HepG2 (cell line): Measurements from ENCODE around the gene PRR15L. TPM values are rescaled to one million over a fixed set of nuclear protein-coding genes. Genes with fewer than 3 reads are reported as not detected.

Source experiments
- ATF7 ChIP-seq, 2 experiments: fragments of 450-650 bp in 1 of 2; sonication (generic) in 1 of 2; formaldehyde crosslinking in 1 of 2; IDR thresholded peaks; 2 replicates each; pipeline versions ENCODE4 v1.4.0 to v1.6.1; 2016 to 2020; ENCODE audit warnings: antibody characterized with exemption in 1 of 2, mild to moderate bottlenecking in 1 of 2, missing genetic modification reagents in 1 of 2
- FOXJ3 ChIP-seq: sonication (generic); formaldehyde crosslinking; IDR thresholded peaks from 2 replicates; pipeline ENCODE4 v1.4.0; 2020; ENCODE audit warnings: missing genetic modification reagents, mild to moderate bottlenecking, borderline replicate concordance
- HOXA9 ChIP-seq: sonication (generic); formaldehyde crosslinking; IDR thresholded peaks from 2 replicates; pipeline ENCODE4 v1.8.1; 2022; ENCODE audit warnings: missing genetic modification reagents, mild to moderate bottlenecking, moderate library complexity, borderline replicate concordance
- IKZF1 ChIP-seq: fragments of 450-650 bp; IDR thresholded peaks from 2 replicates; pipeline ENCODE4 v1.7.1; 2016
- KAT7 ChIP-seq: IDR thresholded peaks from 2 replicates; pipeline ENCODE4 v1.6.1; 2018; ENCODE audit warnings: borderline replicate concordance, missing compliant biosample characterization
- KDM5A ChIP-seq: fragments of 200-600 bp; sonication (generic); IDR thresholded peaks from 2 replicates; pipeline ENCODE4 v1.7.0; 2018; ENCODE audit warnings: antibody characterized with exemption, mild to moderate bottlenecking, low read length, borderline replicate concordance
- MAX ChIP-seq: IDR thresholded peaks from 2 replicates; pipeline ENCODE4 v1.6.1; 2012; ENCODE audit warnings: inconsistent platforms
- MBD4 ChIP-seq: IDR thresholded peaks from 2 replicates; pipeline ENCODE4 v1.6.1; 2012; ENCODE audit warnings: low read length, inconsistent platforms, borderline replicate concordance
- NFIC ChIP-seq: IDR thresholded peaks from 2 replicates; pipeline ENCODE4 v1.6.1; 2012; ENCODE audit warnings: mild to moderate bottlenecking, low read length, inconsistent platforms
- NR2F1 ChIP-seq, 2 experiments: fragments of 450-650 bp in 1 of 2; formaldehyde crosslinking in 1 of 2; IDR thresholded peaks; 2 replicates each; pipeline versions ENCODE4 v1.5.0 to v1.6.1; 2016 to 2020; ENCODE audit warnings: mild to moderate bottlenecking in 1 of 2, missing compliant biosample characterization in 1 of 2, missing genetic modification reagents in 1 of 2, moderate library complexity in 1 of 2
- PHF5A ChIP-seq: IDR thresholded peaks from one replicate; pipeline ENCODE4 v1.6.1; 2018; ENCODE audit warnings: low read depth, missing genetic modification reagents; ENCODE audit not compliant: unreplicated experiment
- SIX1 ChIP-seq: sonication (generic); formaldehyde crosslinking; IDR thresholded peaks from 2 replicates; pipeline ENCODE4 v1.4.0; 2020; ENCODE audit warnings: missing genetic modification reagents, borderline replicate concordance
- SOX5 ChIP-seq: IDR thresholded peaks from 2 replicates; pipeline ENCODE4 v1.6.1; 2016; ENCODE audit warnings: borderline replicate concordance
- TBX2 ChIP-seq: sonication (generic); formaldehyde crosslinking; IDR thresholded peaks from 2 replicates; pipeline ENCODE4 v1.5.0; 2020; ENCODE audit warnings: missing genetic modification reagents, mild to moderate bottlenecking, borderline replicate concordance
- THAP7 ChIP-seq: sonication (generic); formaldehyde crosslinking; IDR thresholded peaks from 2 replicates; pipeline ENCODE4 v1.8.1; 2023; ENCODE audit warnings: mild to moderate bottlenecking, missing genetic modification reagents
- ZBTB10 ChIP-seq: sonication (generic); formaldehyde crosslinking; IDR thresholded peaks from 2 replicates; pipeline ENCODE4 v1.4.0; 2020; ENCODE audit warnings: missing genetic modification reagents, borderline replicate concordance
- ZBTB3 ChIP-seq: sonication (generic); formaldehyde crosslinking; IDR thresholded peaks from 2 replicates; pipeline ENCODE4 v1.4.0; 2020; ENCODE audit warnings: low read depth, mild to moderate bottlenecking, moderate library complexity, missing genetic modification reagents, borderline replicate concordance
- ZNF256 ChIP-seq: sonication (generic); formaldehyde crosslinking; conservative IDR thresholded peaks from 2 replicates; pipeline ENCODE4 v1.4.0; 2020; ENCODE audit warnings: missing genetic modification reagents
- ZNF317 ChIP-seq: sonication (generic); formaldehyde crosslinking; IDR thresholded peaks from 2 replicates; pipeline ENCODE4 v1.5.0; 2020; ENCODE audit warnings: mild to moderate bottlenecking, missing genetic modification reagents
- ZNF7 ChIP-seq: IDR thresholded peaks from 2 replicates; pipeline ENCODE4 v1.6.1; 2016; ENCODE audit warnings: missing biosample characterization, missing genetic modification reagents
- ZNF879 ChIP-seq: sonication (generic); formaldehyde crosslinking; IDR thresholded peaks from 2 replicates; pipeline ENCODE4 v1.8.1; 2023; ENCODE audit warnings: missing genetic modification reagents
- polyA plus RNA-seq, 8 experiments: library from polyadenylated mRNA; depleted of rRNA in 3 of 8; stranded (reverse) in 7 of 8; unstranded in 1 of 8; fragments of >200 nt; fragmentation: Illumina TruSeq in 4 of 8; extraction: Trizol in 4 of 8; gene quantifications; 2 replicates each; pipeline versions ENCODE4 v1.2.1 to v1.2.3, GENCODE V29; 2011 to 2016; ENCODE audit warnings: low read depth in 4 of 8, missing spikeins in 1 of 8, mixed read lengths in 1 of 8; ENCODE audit not compliant: insufficient read depth in 1 of 8
- total RNA-seq, 5 experiments: library from RNA; depleted of rRNA; stranded (reverse); fragments of >200 nt; fragmentation: Illumina TruSeq; extraction: Trizol; gene quantifications; 2 replicates each; pipeline ENCODE4 v1.2.3, GENCODE V29; 2016; ENCODE audit warnings: low read depth in 1 of 5
- TF ChIP-seq, protein P1 (sequence below): IDR thresholded peaks from 2 replicates; pipeline ENCODE4 v1.6.1; 2016
- TF ChIP-seq, protein P2 (sequence below): sonication (generic); formaldehyde crosslinking; IDR thresholded peaks from 2 replicates; pipeline ENCODE4 v1.4.0; 2020; ENCODE audit warnings: mild to moderate bottlenecking, missing genetic modification reagents
- TF ChIP-seq, protein P3 (sequence below): sonication (generic); formaldehyde crosslinking; IDR thresholded peaks from 2 replicates; pipeline ENCODE4 v1.5.0; 2020; ENCODE audit warnings: missing genetic modification reagents

PRR15L gene
- total and polyA plus RNA-seq, 2 of the 13 experiments (the other 11 are each of a cell fraction or from before 2014, with no cell fraction given) = 0.44 to 2.0 TPM

GRCh38 chr17:47948706-47949196 is 8.9 kb downstream of the PRR15L start (continued):
- no peak for TF ChIP-seq HOXA9 (CRISPR knock-in tag)
- TF ChIP-seq NR2F1 (CRISPR knock-in tag; IDR thresholded peaks at IDR 0.05) = 0 out of 4 replicates have a peak, but pooled peaks of 1 of the 2 experiments have one; percentile 13
- peak; percentile 19 for TF ChIP-seq PHF5A (CRISPR knock-in tag)
- no peak for TF ChIP-seq ATF7 (IDR thresholded peaks at IDR 0.05)
- peak; percentile 60; the same call in 1 of the 2 replicates for TF ChIP-seq ATF7 (CRISPR knock-in tag; IDR thresholded peaks at IDR 0.05)
- TF ChIP-seq ZNF256 = no peak; the same call in 1 of the 2 replicates
- TF ChIP-seq MBD4 = no peak
- TF ChIP-seq FOXJ3 (CRISPR knock-in tag) = peak; percentile 21; the same call in 1 of the 2 replicates
- TF ChIP-seq, protein P1, sequence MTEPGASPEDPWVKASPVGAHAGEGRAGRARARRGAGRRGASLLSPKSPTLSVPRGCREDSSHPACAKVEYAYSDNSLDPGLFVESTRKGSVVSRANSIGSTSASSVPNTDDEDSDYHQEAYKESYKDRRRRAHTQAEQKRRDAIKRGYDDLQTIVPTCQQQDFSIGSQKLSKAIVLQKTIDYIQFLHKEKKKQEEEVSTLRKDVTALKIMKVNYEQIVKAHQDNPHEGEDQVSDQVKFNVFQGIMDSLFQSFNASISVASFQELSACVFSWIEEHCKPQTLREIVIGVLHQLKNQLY (CRISPR knock-in tag) = peak; percentile 58; the same call in 1 of the 2 replicates
- TF ChIP-seq SIX1 (CRISPR knock-in tag) = no peak
- TF ChIP-seq, protein P2, sequence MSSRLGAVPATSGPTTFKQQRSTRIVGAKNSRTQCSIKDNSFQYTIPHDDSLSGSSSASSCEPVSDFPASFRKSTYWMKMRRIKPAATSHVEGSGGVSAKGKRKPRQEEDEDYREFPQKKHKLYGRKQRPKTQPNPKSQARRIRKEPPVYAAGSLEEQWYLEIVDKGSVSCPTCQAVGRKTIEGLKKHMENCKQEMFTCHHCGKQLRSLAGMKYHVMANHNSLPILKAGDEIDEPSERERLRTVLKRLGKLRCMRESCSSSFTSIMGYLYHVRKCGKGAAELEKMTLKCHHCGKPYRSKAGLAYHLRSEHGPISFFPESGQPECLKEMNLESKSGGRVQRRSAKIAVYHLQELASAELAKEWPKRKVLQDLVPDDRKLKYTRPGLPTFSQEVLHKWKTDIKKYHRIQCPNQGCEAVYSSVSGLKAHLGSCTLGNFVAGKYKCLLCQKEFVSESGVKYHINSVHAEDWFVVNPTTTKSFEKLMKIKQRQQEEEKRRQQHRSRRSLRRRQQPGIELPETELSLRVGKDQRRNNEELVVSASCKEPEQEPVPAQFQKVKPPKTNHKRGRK (CRISPR knock-in tag) = 0 out of 2 replicates have a peak, but pooled peaks have one; percentile 76
- TF ChIP-seq ZBTB3 (CRISPR knock-in tag) = no peak
- no peak for TF ChIP-seq IKZF1
- TF ChIP-seq ZBTB10 (CRISPR knock-in tag) = no peak
- TF ChIP-seq THAP7 (CRISPR knock-in tag) = no peak
- TF ChIP-seq ZNF7 = no peak
- TF ChIP-seq TBX2 (CRISPR knock-in tag) = peak; percentile 8; the same call in 1 of the 2 replicates
- TF ChIP-seq ZNF879 (CRISPR knock-in tag) = no peak
- TF ChIP-seq ZNF317 (CRISPR knock-in tag) = peak; percentile 40; the same call in 1 of the 2 replicates
- TF ChIP-seq MAX = peak; percentile 86
- no peak for TF ChIP-seq NFIC
- TF ChIP-seq KDM5A = no peak
- TF ChIP-seq, protein P3, sequence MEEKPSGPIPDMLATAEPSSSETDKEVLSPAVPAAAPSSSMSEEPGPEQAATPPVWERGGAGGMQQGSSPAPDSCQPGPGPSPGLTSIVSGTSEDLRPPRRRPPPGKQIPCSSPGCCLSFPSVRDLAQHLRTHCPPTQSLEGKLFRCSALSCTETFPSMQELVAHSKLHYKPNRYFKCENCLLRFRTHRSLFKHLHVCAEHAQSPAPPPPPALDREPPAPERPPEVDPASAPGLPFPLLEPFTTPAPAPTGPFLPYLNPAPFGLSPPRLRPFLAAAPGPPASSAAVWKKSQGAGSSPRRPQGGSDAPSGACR = peak; percentile 36; the same call in 1 of the 2 replicates
- TF ChIP-seq SOX5 (CRISPR knock-in tag) = peak; percentile 61
- no peak for TF ChIP-seq KAT7 (CRISPR knock-in tag)
